SK-N-SH treated with all-trans-retinoic acid at 6 μM for 48 hours (cell line): ENCODE measurements around the gene AP1B1.
"Not testable (repeated sequence)": the region's sequence is repeated elsewhere in the genome, so short reads cannot be mapped to it uniquely, and the experiment has no call there.

Experiments
- ATAC-seq: fragments of 200-7000 bp; cut with Tn5 transposase; 3 replicates; pipeline ENCODE4 v1.9.1; 2020; ENCODE audit warnings: mild to moderate bottlenecking, moderate library complexity
- ARNTL ChIP-seq: fragments of 450-650 bp; formaldehyde crosslinking; IDR thresholded peaks from 2 replicates; pipeline ENCODE4 v1.5.0; 2020; ENCODE audit warnings: low read depth, mild to moderate bottlenecking, moderate library complexity, borderline replicate concordance
- BACH2 ChIP-seq: fragments of 250-450 bp; sonication (Bioruptor Pico); IDR thresholded peaks from 2 replicates; pipeline ENCODE4 v1.9.0; 2021; ENCODE audit warnings: mild to moderate bottlenecking, borderline replicate concordance
- CSDC2 ChIP-seq: fragments of 250-450 bp; sonication (Bioruptor Pico); IDR thresholded peaks from 2 replicates; pipeline ENCODE4 v1.5.0; 2020; ENCODE audit warnings: mild to moderate bottlenecking, moderate library complexity
- ESRRG ChIP-seq: fragments of 250-450 bp; sonication (Bioruptor Pico); IDR thresholded peaks from 2 replicates; pipeline ENCODE4 v1.6.1; 2021; ENCODE audit warnings: mild to moderate bottlenecking
- GLIS3 ChIP-seq: fragments of 250-450 bp; sonication (Bioruptor Pico); IDR thresholded peaks from 2 replicates; pipeline ENCODE4 v1.5.0; 2020; ENCODE audit warnings: mild to moderate bottlenecking, moderate library complexity
- OSR1 ChIP-seq: fragments of 250-450 bp; sonication (Bioruptor Pico); IDR thresholded peaks from 2 replicates; pipeline ENCODE4 v1.8.0; 2022; ENCODE audit warnings: moderate library complexity, mild to moderate bottlenecking, inconsistent platforms
- PPARA ChIP-seq: fragments of 250-450 bp; sonication (Bioruptor Pico); IDR thresholded peaks from 2 replicates; pipeline ENCODE4 v1.5.0; 2020; ENCODE audit warnings: mild to moderate bottlenecking, borderline replicate concordance
- RARB ChIP-seq: fragments of 250-450 bp; sonication (Bioruptor Pico); IDR thresholded peaks from 2 replicates; pipeline ENCODE4 v1.8.0; 2021; ENCODE audit warnings: mild to moderate bottlenecking, moderate library complexity
- TCF4 ChIP-seq: fragments of 250-450 bp; sonication (Bioruptor Pico); IDR thresholded peaks from 2 replicates; pipeline ENCODE4 v1.8.0; 2021; ENCODE audit warnings: mild to moderate bottlenecking, moderate library complexity, borderline replicate concordance
- TOX ChIP-seq: fragments of 250-450 bp; sonication (Bioruptor Pico); IDR thresholded peaks from 2 replicates; pipeline ENCODE4 v1.8.0; 2021; ENCODE audit warnings: mild to moderate bottlenecking, moderate library complexity, borderline replicate concordance
- ZFP3 ChIP-seq: fragments of 250-450 bp; sonication (Bioruptor Pico); IDR thresholded peaks from 2 replicates; pipeline ENCODE4 v1.5.0; 2020; ENCODE audit warnings: mild to moderate bottlenecking, moderate library complexity
- ZFP30 ChIP-seq: fragments of 450-650 bp; formaldehyde crosslinking; IDR thresholded peaks from 2 replicates; pipeline ENCODE4 v1.5.0; 2022; ENCODE audit warnings: mild to moderate bottlenecking, moderate library complexity
- ZNF565 ChIP-seq: fragments of 450-650 bp; formaldehyde crosslinking; conservative IDR thresholded peaks from 2 replicates; pipeline ENCODE4 v1.5.0; 2020; ENCODE audit warnings: low read depth, mild to moderate bottlenecking, moderate library complexity
- ZNF70 ChIP-seq: fragments of 450-650 bp; formaldehyde crosslinking; IDR thresholded peaks from 2 replicates; pipeline ENCODE4 v1.5.0; 2020; ENCODE audit warnings: mild to moderate bottlenecking, moderate library complexity
- ZNF8 ChIP-seq: fragments of 450-650 bp; formaldehyde crosslinking; IDR thresholded peaks from 2 replicates; pipeline ENCODE4 v1.5.0; 2020; ENCODE audit warnings: mild to moderate bottlenecking, moderate library complexity
- TF ChIP-seq, protein P1 (sequence below): fragments of 250-450 bp; sonication (Bioruptor Pico); IDR thresholded peaks from 2 replicates; pipeline ENCODE4 v1.5.1; 2021; ENCODE audit warnings: mild to moderate bottlenecking, moderate library complexity
- TF ChIP-seq, protein P2 (sequence below): fragments of 250-450 bp; sonication (Bioruptor Pico); IDR thresholded peaks from 2 replicates; pipeline ENCODE4 v1.5.1; 2020; ENCODE audit warnings: low read depth, mild to moderate bottlenecking, moderate library complexity
- TF ChIP-seq, protein P3 (sequence below): fragments of 250-450 bp; sonication (Bioruptor Pico); IDR thresholded peaks from 2 replicates; pipeline ENCODE4 v1.8.0; 2021; ENCODE audit warnings: low read depth, mild to moderate bottlenecking, moderate library complexity, borderline replicate concordance
- TF ChIP-seq, protein P4 (sequence below): fragments of 250-450 bp; sonication (Bioruptor Pico); IDR thresholded peaks from 2 replicates; pipeline ENCODE4 v1.8.0; 2020; ENCODE audit warnings: mild to moderate bottlenecking, moderate library complexity, borderline replicate concordance
- TF ChIP-seq, protein P5 (sequence below): fragments of 250-450 bp; sonication (Bioruptor Pico); IDR thresholded peaks from 2 replicates; pipeline ENCODE4 v1.5.0; 2020; ENCODE audit warnings: mild to moderate bottlenecking, moderate library complexity

The AP1B1 gene

DNA sequence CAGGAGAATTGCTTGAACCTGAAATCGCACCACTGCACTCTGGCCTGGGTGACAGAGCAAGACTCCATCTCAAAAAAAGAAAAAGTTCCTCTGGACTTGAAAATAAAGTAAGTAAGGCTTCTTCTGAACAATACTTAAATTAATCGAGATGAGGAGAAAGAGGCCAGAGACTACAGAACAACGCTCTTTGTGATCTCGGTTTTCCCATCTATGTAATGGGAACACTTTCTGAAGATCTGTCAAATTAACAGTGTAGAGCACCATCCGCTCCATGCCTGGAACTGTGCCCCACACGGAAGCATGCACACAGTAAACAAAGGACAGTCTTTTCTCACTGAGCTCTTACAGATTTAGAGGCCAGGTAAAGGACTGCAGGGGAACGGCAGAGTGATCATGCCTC lies 9.1 kb downstream of the AP1B1 start:
- no peak for ATAC-seq
- TF ChIP-seq ZFP3 = no peak
- TF ChIP-seq, protein P1, sequence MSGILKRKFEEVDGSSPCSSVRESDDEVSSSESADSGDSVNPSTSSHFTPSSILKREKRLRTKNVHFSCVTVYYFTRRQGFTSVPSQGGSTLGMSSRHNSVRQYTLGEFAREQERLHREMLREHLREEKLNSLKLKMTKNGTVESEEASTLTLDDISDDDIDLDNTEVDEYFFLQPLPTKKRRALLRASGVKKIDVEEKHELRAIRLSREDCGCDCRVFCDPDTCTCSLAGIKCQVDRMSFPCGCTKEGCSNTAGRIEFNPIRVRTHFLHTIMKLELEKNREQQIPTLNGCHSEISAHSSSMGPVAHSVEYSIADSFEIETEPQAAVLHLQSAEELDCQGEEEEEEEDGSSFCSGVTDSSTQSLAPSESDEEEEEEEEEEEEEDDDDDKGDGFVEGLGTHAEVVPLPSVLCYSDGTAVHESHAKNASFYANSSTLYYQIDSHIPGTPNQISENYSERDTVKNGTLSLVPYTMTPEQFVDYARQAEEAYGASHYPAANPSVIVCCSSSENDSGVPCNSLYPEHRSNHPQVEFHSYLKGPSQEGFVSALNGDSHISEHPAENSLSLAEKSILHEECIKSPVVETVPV (CRISPR knock-in tag) = no peak
- no peak for TF ChIP-seq PPARA (CRISPR knock-in tag)
- no peak for TF ChIP-seq TCF4 (CRISPR knock-in tag)
- TF ChIP-seq OSR1 (CRISPR knock-in tag) = no peak
- no peak for TF ChIP-seq CSDC2
- TF ChIP-seq, protein P2, sequence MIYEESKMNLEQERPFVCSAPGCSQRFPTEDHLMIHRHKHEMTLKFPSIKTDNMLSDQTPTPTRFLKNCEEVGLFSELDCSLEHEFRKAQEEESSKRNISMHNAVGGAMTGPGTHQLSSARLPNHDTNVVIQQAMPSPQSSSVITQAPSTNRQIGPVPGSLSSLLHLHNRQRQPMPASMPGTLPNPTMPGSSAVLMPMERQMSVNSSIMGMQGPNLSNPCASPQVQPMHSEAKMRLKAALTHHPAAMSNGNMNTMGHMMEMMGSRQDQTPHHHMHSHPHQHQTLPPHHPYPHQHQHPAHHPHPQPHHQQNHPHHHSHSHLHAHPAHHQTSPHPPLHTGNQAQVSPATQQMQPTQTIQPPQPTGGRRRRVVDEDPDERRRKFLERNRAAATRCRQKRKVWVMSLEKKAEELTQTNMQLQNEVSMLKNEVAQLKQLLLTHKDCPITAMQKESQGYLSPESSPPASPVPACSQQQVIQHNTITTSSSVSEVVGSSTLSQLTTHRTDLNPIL (CRISPR knock-in tag) = no peak
- TF ChIP-seq ZFP30 (CRISPR knock-in tag) = no peak
- no peak for TF ChIP-seq ARNTL (CRISPR knock-in tag)
- TF ChIP-seq ZNF8 = no peak
- no peak for TF ChIP-seq TOX (CRISPR knock-in tag)
- TF ChIP-seq, protein P3, sequence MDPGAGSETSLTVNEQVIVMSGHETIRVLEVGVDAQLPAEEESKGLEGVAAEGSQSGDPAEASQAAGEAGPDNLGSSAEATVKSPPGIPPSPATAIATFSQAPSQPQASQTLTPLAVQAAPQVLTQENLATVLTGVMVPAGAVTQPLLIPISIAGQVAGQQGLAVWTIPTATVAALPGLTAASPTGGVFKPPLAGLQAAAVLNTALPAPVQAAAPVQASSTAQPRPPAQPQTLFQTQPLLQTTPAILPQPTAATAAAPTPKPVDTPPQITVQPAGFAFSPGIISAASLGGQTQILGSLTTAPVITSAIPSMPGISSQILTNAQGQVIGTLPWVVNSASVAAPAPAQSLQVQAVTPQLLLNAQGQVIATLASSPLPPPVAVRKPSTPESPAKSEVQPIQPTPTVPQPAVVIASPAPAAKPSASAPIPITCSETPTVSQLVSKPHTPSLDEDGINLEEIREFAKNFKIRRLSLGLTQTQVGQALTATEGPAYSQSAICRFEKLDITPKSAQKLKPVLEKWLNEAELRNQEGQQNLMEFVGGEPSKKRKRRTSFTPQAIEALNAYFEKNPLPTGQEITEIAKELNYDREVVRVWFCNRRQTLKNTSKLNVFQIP (CRISPR knock-in tag) = no peak
- no peak for TF ChIP-seq BACH2
- no peak for TF ChIP-seq RARB (CRISPR knock-in tag)
- TF ChIP-seq ESRRG = no peak
- TF ChIP-seq ZNF565 (CRISPR knock-in tag) = no peak
- TF ChIP-seq, protein P4, sequence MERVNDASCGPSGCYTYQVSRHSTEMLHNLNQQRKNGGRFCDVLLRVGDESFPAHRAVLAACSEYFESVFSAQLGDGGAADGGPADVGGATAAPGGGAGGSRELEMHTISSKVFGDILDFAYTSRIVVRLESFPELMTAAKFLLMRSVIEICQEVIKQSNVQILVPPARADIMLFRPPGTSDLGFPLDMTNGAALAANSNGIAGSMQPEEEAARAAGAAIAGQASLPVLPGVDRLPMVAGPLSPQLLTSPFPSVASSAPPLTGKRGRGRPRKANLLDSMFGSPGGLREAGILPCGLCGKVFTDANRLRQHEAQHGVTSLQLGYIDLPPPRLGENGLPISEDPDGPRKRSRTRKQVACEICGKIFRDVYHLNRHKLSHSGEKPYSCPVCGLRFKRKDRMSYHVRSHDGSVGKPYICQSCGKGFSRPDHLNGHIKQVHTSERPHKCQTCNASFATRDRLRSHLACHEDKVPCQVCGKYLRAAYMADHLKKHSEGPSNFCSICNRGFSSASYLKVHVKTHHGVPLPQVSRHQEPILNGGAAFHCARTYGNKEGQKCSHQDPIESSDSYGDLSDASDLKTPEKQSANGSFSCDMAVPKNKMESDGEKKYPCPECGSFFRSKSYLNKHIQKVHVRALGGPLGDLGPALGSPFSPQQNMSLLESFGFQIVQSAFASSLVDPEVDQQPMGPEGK (CRISPR knock-in tag) = no peak

DNA sequence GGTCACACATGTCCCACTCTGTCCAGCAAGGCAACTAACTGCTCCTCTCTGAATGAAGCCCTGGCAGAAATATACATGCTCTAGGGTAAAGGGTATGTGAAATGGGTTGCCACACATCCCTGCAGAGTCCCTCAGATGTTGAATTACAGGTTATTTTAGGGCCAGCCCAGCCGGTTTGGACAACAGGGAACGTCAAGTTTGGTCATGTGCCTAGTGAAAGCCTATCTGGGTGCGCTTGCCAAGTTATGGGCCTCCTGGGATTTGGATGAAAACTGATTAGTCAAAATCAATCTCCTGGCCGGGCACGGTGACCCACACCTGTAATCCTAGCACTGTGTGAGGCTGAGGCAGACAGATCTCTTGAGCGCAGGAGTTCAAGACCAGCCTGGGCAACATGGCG lies 10.4 kb downstream of the AP1B1 start:
- no peak for TF ChIP-seq RARB (CRISPR knock-in tag)
- no peak for TF ChIP-seq GLIS3 (CRISPR knock-in tag)
- TF ChIP-seq, protein P5, sequence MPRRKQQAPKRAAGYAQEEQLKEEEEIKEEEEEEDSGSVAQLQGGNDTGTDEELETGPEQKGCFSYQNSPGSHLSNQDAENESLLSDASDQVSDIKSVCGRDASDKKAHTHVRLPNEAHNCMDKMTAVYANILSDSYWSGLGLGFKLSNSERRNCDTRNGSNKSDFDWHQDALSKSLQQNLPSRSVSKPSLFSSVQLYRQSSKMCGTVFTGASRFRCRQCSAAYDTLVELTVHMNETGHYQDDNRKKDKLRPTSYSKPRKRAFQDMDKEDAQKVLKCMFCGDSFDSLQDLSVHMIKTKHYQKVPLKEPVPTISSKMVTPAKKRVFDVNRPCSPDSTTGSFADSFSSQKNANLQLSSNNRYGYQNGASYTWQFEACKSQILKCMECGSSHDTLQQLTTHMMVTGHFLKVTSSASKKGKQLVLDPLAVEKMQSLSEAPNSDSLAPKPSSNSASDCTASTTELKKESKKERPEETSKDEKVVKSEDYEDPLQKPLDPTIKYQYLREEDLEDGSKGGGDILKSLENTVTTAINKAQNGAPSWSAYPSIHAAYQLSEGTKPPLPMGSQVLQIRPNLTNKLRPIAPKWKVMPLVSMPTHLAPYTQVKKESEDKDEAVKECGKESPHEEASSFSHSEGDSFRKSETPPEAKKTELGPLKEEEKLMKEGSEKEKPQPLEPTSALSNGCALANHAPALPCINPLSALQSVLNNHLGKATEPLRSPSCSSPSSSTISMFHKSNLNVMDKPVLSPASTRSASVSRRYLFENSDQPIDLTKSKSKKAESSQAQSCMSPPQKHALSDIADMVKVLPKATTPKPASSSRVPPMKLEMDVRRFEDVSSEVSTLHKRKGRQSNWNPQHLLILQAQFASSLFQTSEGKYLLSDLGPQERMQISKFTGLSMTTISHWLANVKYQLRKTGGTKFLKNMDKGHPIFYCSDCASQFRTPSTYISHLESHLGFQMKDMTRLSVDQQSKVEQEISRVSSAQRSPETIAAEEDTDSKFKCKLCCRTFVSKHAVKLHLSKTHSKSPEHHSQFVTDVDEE = no peak
- ATAC-seq = no peak

DNA sequence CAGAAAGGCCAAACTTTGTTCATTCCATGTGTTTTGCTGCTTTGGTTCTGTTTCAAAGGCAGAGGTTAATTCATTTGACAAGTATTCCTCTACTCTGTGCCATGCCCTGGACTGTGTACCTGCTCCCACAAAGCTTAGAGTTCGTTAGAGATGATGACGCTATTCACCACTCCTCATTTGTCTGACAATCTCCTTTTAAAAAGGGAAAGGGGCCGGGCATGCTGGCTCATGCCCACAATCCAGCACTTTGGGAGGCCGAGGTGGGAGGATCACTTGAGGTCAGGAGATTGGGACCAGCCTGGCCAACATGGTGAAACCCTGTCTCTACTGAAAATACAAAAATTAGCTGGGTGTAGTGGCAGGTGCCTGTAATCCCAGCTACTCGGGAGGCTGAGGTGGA lies 11.7 kb downstream of the AP1B1 start:
- not testable (repeated sequence) for ATAC-seq

DNA sequence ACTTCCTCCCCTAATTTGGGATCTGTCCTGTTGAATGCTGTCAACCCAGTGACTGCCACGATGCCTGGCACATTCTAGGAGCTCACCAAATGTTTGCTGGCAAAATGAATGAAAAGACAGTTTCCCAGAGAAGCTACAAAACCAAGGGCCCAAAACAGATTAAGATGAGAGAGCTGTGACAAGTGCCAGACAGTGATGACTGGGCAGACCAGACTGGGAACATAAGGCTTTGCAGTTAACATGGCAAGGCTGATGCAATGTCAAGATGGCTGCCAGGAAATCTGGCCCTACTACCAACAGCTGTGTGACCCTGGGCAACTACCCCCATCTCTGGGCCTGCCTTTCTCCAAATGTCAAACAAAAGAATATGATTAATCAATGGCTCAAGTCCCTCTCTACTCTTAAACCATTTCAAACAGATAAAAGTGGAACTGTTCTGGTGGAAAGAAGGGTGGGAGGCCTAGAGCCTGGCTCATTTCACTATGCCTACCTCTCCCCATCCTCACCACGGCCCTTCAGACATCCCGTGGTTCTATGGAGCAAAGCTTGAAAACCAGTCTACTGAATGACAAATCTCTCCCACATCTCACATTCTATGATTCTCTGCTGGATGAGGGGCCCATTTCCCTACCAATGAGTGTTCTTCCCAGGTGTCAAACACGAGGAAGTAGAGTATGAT lies 12.8 kb downstream of the AP1B1 start:
- no peak for ATAC-seq
- TF ChIP-seq ZNF8 (no peak), GLIS3 (CRISPR knock-in tag) (no peak), ZFP30 (CRISPR knock-in tag) (no peak), OSR1 (CRISPR knock-in tag) (no peak), TOX (CRISPR knock-in tag) (no peak), PPARA (CRISPR knock-in tag) (no peak), ZNF70 (no peak), TCF4 (CRISPR knock-in tag) (no peak), ESRRG (no peak), BACH2 (no peak), RARB (CRISPR knock-in tag) (no peak)
- TF ChIP-seq, protein P2 (CRISPR knock-in tag) = no peak
- TF ChIP-seq, protein P3 (CRISPR knock-in tag) = no peak
- TF ChIP-seq, protein P1 (CRISPR knock-in tag) = no peak
